ENCODE measurements around the gene UTP3.
"Not testable (repeated sequence)": the region's sequence is repeated elsewhere in the genome, so short reads cannot be mapped to it uniquely, and the experiment has no call there.

Gene UTP3

DNA sequence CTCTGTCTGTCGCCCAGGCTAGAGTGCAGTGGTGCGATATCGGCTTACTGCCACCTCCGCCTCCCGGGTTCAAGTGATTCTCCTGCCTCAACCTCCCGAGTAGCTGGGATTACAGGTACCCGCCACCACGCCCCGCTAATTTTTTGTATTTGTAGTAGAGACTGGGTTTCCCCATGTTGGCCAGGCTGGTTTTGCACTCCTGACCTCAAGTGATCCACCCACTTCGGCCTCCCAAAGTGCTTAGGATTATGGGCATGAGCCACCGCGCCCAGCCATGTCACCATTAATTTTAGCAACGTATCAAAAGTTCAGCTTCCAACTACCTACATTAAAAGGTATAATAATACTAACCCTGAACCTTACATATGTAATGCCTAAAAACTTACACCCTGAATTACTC is 940 bp upstream of the UTP3 start:
- no peak for DNase-seq

DNA sequence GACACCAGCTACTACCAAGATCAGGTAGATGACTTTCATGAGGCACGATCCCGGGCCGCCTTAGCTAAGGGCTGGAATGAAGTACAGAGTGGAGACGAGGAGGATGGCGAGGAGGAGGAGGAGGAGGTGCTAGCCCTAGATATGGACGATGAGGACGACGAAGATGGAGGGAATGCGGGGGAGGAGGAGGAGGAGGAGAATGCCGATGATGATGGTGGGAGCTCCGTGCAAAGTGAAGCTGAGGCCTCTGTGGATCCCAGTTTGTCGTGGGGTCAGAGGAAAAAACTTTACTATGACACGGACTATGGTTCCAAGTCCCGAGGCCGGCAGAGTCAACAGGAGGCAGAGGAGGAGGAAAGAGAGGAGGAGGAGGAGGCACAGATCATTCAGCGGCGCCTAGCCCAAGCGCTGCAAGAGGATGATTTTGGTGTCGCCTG is 481 bp downstream of the UTP3 start:
- no peak for DNase-seq

DNA sequence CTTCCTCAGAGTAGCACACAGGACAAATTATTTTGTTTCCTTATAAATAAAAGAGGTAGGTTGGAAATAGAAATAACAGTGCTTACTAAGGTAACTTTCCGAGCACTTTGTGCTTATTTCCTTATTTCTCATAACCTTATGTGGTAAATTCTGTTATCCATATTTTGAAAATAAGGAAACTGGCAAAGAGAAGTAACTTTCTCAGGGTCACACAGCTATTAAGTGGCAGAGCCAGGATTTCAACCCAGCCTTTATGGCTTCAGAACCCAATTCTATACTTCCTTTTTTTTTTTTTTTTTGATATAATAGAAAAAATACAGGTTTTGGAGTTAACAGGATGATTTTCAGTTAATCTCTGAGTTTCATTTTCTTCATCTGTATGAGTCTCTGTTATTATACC is 3.3 kb downstream of the UTP3 start:
- no peak for DNase-seq

DNA sequence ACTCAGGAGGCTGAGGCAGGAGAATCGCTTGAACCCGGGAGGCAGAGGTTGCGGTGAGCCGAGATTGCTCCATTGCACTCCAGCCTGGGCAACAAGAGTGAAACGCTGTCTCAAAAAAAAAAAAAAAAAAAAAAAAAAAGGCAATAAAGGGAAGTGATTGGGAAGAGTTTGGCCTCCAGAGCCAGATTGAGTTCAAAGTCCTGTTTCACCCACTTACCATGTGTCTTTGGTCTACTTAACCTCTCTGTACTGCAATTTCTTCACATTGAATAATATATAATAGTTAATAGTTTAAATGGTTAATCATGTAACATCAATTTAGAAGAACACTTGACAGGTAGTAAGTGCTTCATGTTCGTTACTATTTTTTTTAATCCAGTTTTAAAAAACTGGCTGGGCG is 6.3 kb downstream of the UTP3 start:
- not testable (repeated sequence) for DNase-seq

DNA sequence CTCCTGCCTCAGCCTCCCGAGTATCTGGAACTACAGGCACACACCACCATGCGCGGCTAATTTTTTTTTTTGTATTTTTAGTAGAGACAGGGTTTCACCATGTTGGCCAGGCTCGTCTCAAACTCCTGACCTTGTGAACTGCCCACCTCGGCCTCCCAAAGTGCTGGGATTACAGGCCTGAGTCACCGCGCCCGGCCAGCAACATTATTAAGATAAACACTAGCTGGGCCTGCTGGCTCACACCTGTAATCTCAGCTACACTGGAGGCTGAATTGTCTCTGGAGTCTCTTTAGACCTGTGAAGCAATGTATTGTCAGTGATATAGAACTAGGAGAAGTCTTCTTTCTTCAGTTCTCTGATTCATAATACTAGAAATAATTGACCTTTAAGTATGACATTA is 10.1 kb downstream of the UTP3 start:
- not testable (repeated sequence) for DNase-seq

DNA sequence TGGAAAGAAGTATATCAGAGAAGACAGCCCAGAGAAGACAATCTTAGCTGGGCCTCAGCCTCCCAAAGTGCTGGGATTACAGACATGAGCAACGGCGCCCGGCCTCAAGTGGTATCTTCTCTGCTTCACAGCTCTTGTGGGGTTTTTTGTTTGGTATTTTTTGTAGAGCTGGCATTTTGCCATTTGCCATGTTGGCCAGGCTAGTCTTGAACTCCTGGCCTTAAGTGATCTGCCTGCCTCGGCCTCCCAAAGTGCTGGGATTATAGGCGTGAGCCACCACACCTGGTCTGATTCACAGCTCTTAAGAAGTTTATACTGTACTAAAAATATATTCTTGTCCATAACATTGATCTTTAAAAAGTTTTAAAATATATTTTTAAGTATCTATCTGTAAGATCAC is 12.4 kb downstream of the UTP3 start:
- no peak for DNase-seq

DNA sequence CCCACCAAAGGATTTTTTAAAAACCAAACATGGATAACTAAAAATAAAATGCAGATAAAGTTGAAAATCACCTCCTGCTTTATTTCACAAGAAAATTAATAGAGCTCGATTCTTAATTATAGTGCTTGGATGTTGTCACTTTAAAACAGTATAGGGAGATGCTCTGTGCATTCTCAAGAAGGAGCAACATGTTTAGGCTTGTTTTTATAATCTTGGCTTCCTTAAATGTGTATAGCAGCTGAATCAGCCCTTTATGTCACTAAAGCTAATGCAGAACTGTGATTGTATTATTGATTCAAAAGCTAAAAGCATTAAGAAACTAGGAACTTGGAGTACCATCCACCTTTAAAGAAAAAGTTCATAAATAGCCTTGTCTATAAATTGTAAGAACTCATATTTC is 12.9 kb downstream of the UTP3 start:
- no peak for DNase-seq

DNA sequence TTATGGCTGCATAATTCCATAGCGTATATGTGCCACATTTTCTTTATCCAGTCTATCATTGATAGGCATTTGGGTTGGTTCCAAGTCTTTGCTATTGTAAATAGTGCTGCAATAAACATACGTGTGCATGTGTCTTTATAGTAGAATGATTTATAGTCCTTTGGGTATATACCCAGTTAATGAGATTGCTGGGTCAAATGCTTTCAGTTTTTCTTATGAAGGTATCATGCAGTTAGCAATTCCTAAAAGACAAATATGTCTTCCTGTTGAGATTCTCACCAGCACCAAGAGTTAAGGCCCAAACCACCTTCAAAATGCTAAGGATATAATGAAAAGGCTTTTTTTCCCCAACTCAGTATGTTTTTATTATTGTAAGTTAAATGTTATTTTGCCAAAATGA is 14.3 kb downstream of the UTP3 start:
- not testable (repeated sequence) for DNase-seq

DNA sequence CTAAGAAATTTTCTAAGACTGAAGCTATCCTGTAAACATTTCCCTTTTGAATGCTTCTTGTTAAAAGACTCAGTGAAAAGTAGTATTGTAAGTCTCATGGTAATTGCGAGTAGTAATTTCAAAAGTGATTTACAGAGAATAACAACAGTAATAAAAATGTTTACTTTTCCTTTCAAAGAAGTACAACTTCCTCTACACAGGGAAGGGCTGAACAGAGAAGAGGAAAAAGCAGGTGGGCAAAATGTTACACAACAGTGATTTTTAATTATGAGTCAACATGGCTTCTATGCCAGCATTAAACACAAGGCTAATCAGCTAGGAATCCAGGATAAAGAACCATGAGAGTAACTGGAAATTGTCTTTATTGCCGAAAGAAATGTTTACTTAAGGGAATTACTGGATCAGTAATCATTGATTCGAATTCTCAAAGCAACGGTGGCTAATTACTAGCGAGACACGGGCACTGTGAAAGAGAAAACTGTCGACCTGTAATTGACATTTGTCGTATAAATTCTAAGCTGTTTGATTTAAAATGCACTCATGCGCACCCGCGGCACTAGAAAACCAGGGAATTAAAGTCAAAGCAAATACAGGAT is 15.4 kb downstream of the UTP3 start:
- DNase-seq = peak; percentile 69

DNA sequence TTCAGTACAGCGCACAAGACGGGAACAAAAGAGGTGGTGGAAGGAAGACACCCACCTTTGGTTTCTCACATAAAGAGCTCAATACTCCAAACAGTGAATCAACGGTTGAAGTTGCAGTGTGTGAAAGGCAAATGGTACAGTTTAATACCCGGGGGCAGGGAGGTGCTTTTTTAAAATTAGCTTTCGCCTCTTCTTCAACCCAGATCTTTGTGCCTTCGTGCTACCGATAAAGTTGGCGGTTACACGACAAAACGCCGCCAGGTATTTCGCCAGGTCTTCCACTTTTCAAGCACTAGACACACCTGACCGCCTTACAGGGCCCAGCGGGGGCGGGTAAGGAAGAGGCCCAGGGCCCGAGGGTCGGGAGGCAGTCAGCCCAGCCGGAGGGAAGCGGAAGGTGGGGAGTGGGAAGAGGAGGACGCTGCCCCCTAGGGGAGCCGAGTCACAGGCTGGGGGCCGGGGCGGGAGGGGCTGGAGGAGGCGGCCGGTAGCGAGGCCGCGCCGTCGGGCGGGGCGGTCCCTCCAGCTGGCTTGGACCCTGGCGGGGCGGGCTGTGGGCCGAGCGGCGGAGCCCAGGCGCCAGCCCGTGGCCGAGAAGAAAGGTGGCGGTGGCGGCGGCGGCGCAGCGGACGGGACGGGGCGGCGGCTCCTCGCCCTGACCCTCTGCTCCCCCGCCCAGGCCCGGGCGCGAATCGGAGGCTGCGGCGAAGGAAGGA is 16.0 kb downstream of the UTP3 start:
- DNase-seq = peak; percentile 67

DNA sequence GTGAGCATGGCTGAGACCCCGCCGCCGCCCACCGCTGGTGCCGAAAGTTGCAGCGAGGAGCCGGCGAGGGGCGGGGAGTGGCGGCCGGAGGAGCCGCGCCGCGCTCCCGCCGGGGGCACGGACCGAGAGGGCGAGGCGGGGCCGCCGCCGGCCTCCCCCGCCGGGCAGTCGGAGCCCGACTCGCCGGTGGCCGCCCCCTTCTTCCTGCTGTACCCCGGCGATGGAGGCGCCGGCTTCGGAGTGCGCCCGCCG is 16.5 kb downstream of the UTP3 start:
- no peak for DNase-seq

DNA sequence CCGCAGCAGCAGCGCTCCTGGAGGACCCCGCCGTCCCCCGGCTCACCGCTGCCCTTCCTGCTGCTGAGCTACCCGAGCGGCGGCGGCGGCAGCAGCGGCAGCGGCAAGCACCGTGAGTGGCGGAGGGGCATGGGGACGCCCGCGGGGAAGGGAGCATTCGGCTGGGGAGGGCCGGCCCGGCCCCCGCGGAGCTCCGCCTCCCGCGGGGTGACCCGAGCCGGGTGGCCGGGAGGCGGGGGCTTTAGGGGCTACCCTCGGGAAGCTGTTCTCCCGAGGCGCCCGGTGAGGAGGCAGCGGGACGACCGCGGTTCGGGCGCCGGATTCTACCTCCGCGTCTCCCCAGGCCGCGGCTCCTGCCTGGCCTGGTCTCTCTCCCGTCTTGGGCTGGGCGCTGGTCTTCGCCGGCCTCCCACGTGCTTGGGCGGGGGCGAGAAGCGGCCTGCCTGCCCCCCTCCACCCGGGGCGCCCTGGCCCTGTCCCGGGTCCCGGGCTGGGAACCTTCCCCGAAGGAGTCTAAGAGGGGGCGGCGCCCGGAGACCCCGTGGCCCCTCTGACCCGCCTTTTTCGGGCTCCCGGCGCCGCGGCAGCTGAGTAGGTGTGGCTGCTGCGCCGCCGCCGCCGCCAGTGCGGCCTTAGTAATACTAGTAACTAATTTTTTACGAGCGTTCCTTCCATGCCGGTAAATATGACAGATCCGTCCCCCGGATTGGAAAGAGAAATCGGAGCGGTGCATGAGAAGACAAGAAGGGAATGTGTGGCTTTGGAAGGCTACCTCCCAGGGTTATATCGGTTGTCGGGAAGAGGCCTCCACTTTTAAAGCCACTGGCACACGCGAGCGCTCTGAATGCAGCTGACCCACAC is 17.1 kb downstream of the UTP3 start:
- peak; percentile 41 for DNase-seq

DNA sequence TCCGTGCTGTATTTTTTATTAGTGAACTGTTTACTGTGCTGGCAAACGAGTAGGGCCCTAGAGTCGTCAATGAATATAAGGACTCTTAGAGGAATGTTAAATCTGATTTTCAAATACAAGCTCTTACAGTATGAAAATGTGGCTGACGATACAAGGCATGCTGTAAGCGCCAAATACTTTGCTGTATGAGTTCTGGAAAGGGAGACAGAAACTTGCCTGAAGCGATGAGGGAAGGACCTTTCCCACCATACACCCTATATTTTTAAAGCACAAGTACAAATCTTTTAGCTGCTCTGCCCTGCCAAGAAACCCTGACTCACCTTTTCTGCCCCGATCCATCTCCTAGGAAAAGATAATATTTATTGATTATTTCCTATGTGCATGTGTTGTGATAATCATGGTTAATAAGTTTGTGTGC is 17.7 kb downstream of the UTP3 start:
- no peak for DNase-seq

DNA sequence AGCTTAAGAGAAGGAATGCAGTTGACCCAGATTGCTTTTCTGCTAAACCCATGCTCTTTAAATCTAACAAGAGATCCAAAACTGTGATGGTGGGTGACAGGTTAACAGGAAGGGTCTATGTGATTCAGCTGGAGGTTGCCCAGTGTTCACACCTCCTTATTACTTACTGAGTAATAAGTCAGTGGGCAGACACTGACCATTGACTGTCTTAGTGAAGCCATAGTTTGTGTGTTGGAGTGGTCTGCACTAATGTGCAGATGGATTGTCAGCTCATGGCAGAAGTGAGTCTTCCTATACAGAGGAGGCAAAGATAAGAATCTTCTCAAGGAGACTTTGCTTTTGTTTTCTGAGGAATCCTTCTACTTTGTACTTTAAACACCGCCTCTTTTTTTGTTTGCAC is 18.2 kb downstream of the UTP3 start:
- no peak for DNase-seq

DNA sequence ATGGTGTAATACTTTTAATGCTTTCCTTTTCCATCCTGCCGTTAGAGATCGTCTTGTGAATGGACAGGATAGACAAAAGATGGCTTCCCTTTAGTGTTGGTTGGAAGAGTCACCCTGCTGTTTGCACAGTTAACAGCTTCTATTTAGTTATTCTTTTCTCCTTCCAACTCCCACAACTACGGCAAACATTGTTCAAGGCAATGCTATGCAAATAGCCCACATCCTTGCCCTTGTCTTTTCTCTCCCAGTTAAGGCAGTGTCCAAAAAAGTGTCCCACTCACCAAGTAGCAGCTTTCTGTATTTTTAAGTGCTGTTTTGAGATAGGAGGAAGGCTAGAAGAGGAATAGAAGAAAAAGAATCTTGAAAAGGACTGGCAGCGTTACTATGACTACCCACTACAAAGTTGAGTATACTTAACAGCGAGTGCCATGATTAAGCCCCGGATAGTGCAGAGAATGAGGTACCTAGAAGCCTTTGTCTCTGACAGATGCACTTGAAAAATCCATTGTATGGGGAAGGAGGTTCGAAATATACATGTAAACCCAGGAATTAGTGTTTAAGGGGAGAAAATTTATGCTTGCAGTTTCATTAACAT is 21.4 kb downstream of the UTP3 start:
- peak; percentile 35 for DNase-seq

DNA sequence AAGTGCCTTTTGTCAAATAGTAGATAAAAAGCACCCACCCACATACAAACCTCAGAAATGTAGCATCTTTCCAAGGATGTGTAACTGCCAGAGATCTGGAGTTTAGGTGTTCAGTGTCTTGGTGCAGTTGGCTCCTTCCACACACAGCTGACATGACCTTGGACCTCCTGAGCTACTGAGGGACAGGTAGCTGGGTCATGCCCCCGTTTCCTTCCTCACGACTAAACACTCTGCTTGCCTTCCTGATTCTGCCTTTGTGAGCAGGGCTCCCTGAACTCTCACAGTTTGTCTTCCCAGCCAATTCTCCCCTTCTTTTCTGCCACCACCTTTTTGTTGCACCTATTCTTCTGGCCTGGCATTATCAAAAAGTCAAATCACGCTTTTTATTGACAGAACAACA is 23.3 kb downstream of the UTP3 start:
- DNase-seq = no peak

DNA sequence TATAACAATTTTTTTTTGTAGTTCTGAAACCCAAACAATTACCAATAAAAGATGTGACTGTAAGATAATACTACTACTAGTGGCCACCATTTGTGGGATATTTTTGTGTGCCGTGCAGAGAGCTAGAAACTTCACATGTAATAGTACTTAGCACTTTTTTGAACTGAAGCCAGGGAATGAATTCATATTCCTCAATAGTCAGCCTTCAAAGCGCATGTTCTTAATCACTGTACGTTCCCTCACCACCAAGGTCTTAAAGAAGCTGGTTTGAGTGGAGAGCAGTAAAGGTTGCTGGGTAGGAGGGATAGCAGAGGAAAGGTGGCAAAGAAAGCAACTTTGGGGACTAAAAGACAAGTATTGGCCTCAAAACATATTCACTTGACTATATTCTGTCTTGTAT is 23.8 kb downstream of the UTP3 start:
- no peak for DNase-seq

DNA sequence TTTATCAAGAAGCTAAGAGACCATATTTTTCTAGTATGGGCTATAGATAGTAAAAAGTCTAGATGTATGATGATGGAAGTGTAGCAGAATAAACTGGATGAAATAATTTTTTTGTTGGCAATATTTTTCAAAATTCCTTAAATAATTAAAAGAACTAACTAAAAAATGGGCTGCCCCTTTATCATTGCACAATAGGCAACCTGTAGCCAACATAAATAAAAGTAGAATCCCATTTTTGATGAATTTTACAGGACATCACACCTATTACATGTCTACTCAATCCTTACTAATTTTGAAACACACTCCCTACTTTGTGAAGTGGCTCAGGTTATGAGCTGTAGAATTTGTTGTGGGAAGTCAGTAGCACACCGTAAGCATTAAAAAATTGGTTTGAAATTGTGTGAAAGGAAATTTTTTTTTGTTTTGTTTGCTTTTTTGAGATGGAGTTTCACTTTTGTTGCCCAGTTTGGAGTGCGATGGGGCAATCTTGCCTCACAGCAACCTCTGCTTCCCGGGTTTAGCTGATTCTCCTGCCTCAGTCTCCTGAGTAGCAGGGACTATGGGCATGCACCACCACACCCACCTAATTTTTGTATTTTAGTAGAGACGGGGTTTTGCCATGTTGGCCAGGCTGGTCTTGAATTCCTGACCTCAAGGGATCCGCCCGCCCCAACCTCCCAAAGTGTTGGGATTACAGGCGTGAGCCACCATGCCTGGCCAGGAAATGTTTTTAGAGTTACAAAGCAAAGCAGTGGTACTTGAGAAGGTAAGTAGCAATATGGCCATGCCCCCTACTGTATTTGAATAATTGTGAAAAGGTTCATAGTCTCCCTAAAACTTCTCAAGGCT is 24.5 kb downstream of the UTP3 start:
- DNase-seq = no peak

DNA sequence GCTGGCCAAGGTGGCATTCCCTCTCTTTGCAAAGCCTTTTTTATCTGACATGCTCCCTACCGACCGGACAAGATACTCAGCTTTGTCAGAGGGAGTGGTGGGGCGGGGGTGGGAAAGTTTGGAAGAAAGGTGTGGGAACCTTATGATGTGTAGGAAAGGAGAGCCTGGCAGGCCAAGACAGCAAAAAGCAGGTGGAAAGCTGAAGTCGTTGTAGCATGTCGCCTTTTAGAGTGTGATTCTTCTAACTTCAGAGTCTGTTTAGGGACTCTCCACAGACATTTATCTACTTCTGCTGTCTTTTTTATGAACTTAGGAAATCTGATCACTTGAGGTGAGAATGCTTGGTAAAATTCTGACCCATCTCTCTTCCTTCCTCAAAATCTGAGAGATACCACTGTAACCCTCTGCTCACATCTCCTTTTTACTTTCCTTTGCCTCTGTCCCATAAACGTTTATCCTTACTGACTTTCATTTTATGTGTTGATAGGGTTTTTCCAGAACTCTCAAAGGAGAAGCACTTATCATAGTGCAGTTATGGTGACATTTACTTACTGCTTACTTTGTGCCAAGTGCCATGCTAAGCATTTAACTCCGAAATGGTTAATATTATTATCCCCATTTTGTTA is 25.2 kb downstream of the UTP3 start:
- DNase-seq = no peak

DNA sequence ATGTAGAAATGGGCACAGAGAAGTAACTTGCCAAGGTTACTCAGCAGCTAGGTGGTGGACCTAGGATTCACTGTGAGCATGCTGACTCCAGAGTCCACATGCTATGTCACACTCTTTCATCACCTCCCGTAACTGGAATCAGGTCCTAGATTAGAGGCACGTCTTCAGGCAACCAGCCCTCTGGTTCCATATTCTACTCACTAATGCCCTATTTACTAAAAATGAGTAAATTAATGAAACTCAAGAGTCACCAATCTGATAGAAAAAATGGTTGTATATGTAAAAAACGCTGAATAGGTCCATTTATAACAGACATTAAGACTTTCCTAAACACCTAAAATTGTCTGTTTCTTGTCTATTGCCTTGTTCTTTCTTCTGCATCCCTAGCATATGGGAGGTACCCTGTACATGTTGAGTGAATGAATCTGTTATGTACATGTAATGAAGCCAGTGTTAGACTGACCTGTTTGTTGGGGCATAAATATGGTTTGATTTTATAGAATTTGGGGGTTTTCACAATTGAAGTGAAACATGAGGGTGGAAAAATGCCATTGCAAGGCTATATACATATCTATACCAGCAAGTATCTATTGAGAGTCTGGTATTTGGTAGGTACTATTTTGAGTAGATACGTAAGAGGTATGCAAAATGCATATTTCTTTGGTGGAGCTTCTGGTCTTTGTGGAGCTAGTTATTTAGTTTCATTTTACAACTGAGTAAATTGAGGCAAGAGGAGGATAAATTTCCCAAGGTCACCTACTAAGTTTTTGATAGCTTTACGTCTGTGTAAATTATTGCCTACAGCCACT is 26.0 kb downstream of the UTP3 start:
- no peak for DNase-seq

DNA sequence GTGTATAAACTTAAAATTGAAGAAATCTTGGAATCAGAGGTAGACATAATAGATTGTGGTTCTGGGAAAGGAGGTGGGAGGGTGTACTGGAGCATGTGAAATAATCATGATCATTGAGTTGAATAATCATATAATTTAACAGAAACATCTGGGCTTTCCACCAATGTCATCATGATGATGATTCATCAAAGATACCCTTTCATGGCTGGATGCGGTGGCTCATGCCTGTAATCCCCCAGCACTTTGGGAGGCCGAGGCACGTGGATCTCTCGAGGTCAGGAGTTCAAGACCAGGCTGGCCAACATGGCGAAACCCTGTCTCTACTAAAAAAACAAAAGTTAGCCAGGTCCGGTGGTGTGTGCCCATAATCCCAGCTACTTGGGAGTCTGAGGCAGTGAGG is 26.8 kb downstream of the UTP3 start:
- no peak for DNase-seq

Data from NCI-H1436 (cell line).